HG02588 (cell line): ENCODE data around the gene INTS11.

ENCODE experiments used
- ATAC-seq: cut with Tn5 transposase; IDR thresholded peaks from one replicate; pipeline ENCODE4 v1.9.1; 2021; ENCODE audit warnings: mild to moderate bottlenecking, moderate library complexity; ENCODE audit not compliant: unreplicated experiment

INTS11 gene

DNA sequence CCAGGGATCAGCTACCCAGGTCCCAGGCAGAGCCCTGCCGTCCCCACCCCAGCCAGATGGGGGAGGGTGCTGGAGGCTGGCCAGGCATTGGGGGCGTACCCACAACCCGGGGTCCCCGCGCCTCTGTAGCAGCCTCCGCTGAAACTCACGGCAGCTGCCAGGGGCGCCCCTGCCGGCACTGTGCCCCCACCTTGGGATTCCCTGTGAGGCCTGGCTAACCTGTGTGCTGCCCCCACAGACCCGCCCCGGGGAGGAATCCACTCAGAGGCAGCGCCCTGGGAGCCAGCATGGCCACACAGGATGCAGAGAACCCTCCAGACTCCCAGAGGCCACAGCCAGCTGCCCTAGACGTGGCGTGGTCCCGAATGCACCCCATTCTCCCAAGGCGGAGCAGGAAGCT lies 20.9 kb upstream of the INTS11 start:
- ATAC-seq, result no peak

DNA sequence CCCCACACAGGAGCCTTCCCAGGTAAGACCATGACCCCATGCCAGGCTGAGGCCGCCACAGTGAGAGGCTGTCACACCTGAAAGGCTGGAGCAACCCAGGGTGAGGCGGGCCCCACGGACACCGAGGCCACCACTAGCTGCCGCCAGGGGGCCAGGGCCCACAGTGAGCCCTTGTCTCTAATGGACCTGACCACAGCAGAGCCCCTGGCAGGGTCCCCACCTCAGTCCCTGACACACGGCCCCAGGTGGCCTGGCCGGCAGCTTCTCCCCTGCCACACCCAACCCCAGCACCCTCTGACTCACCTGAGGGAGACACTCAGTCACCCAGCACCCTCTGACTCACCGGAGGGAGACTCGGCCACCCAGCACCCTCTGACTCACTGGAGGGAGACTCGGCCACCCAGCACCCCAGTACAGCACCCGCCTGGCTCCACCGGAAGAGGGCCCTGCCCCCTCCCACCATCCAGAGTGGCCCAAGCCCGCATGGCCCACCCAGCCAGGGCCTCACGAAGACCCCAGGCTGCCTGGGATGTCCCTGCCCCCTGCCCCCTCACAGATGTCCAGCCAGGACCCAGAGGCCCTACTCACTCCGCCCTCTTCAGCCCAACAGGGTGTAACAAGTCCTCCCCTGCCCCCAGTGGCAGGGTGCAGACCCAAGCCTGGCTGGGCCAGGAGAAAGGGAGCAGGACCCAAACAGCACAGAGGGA lies 20.3 kb upstream of the INTS11 start:
- no peak for ATAC-seq

- no peak for ATAC-seq
Observed at GRCh38 chr1:1343811-1344421, 19.5 kb upstream of the INTS11 start.

GRCh38 chr1:1342584-1343115 lies 18.2 kb upstream of the INTS11 start:
- ATAC-seq, result no peak

- ATAC-seq, result no peak
Observed at GRCh38 chr1:1342061-1342562, 17.7 kb upstream of the INTS11 start.

GRCh38 chr1:1341549-1342021 lies 17.1 kb upstream of the INTS11 start:
- no peak for ATAC-seq

- no peak for ATAC-seq
Observed at GRCh38 chr1:1340791-1341548, 16.5 kb upstream of the INTS11 start.

- no peak for ATAC-seq
Observed at GRCh38 chr1:1340185-1340584, 15.7 kb upstream of the INTS11 start.

DNA sequence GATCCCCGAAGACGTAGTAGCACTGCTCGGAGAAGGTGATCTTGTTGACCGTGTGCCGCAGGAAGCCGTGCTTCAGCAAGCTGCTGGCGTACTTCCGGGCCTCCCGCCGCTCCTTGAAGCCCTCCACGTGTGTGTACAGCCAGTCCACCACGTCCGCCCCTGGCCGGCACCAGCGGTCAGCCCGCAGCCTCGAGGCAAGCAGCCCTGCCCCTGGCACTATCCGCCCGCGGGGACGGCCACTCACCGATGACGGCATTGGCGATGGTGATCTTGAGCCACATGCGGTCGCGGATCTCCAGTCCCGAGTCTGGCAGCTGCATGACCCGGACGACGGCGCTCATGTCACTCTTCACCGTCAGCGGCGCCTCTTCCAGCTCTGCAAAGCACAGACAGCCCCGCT lies 13.8 kb upstream of the INTS11 start:
- no peak for ATAC-seq

GRCh38 chr1:1337793-1338147 lies 13.3 kb upstream of the INTS11 start:
- no peak for ATAC-seq

GRCh38 chr1:1336931-1337792 lies 12.7 kb upstream of the INTS11 start:
- ATAC-seq, result no peak

DNA sequence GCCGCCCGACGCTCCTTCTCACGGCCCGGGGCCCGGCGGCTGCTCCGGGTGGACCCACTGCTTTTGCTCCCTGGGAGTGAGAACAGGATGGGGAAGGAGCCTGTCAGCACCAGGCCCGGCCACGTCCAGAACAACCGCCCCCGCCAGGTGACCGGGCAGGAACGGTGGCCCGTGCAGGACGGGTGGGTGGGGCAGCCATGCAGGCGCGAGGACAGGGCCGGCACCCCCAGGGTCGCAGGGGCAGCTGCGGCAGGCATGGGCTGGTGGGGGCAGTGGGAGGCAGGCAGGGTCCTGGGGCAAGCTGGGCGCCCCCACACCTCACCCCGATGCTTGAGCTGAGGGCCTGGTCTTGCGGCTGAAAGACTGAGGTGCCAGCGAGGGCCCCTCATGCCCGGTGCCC lies 12.0 kb upstream of the INTS11 start:
- ATAC-seq, result no peak

- ATAC-seq, result no peak
Observed at GRCh38 chr1:1335792-1336248, 11.4 kb upstream of the INTS11 start.

DNA sequence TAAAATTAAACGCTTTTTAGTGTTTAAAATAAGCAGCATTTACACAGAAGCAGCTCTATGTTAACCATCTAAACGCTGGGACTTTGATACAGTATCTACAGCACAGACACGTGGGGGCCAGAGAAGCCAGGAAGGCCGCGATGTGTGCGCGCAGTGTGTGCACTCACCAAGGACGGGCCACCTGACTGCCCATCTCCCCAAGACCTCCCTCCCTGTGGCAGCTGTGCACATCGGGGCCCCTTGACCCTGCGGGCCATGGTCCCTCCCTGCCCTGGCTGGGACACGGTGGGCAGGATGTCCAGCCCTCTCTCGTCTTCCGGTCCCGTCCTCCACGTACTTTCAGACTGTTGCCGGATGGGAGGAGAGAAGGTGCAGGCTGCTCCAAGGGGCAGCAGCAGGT lies 10.8 kb upstream of the INTS11 start:
- ATAC-seq, result no peak

DNA sequence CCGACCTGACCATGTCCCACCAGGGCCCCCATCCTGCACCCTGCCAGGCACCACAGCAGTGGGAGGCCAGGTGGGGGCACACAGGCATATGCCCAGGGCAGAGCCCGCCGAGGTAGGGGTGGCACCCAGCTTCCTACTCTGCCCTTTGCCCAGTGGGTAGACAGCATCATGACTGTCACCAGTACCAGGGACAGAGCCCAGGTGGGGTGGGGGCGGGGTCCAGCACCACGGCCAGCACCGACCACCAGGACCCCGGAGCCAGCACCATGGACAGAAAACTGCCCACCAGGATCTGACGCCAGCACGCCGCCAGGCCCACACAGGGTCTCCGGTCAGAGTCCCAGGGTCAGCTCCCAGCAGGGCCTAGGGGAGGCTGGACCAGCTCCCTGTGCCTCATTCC lies 10.4 kb upstream of the INTS11 start:
- ATAC-seq, result no peak

DNA sequence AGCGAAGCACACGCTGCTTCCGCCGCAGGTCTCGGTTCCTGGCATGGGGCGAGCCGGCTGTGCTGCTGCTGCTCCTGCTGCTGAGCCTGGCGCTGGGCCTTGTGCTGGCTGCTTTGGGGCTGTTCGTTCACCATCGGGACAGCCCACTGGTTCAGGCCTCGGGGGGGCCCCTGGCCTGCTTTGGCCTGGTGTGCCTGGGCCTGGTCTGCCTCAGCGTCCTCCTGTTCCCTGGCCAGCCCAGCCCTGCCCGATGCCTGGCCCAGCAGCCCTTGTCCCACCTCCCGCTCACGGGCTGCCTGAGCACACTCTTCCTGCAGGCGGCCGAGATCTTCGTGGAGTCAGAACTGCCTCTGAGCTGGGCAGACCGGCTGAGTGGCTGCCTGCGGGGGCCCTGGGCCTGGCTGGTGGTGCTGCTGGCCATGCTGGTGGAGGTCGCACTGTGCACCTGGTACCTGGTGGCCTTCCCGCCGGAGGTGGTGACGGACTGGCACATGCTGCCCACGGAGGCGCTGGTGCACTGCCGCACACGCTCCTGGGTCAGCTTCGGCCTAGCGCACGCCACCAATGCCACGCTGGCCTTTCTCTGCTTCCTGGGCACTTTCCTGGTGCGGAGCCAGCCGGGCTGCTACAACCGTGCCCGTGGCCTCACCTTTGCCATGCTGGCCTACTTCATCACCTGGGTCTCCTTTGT lies 9.2 kb upstream of the INTS11 start:
- no peak for ATAC-seq

DNA sequence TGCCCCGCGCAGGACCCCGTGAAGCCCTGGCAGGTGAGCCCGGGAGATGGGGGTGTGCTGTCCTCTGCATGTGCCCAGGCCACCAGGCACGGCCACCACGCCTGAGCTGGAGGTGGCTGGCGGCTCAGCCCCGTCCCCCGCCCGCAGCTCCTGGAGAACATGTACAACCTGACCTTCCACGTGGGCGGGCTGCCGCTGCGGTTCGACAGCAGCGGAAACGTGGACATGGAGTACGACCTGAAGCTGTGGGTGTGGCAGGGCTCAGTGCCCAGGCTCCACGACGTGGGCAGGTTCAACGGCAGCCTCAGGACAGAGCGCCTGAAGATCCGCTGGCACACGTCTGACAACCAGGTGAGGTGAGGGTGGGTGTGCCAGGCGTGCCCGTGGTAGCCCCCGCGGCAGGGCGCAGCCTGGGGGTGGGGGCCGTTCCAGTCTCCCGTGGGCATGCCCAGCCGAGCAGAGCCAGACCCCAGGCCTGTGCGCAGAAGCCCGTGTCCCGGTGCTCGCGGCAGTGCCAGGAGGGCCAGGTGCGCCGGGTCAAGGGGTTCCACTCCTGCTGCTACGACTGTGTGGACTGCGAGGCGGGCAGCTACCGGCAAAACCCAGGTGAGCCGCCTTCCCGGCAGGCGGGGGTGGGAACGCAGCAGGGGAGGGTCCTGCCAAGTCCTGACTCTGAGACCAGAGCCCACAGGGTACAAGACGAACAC lies 8.5 kb upstream of the INTS11 start:
- ATAC-seq, result no peak

DNA sequence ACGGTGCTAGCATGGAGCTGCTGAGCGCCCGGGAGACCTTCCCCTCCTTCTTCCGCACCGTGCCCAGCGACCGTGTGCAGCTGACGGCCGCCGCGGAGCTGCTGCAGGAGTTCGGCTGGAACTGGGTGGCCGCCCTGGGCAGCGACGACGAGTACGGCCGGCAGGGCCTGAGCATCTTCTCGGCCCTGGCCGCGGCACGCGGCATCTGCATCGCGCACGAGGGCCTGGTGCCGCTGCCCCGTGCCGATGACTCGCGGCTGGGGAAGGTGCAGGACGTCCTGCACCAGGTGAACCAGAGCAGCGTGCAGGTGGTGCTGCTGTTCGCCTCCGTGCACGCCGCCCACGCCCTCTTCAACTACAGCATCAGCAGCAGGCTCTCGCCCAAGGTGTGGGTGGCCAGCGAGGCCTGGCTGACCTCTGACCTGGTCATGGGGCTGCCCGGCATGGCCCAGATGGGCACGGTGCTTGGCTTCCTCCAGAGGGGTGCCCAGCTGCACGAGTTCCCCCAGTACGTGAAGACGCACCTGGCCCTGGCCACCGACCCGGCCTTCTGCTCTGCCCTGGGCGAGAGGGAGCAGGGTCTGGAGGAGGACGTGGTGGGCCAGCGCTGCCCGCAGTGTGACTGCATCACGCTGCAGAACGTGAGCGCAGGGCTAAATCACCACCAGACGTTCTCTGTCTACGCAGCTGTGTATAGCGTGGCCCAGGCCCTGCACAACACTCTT lies 7.7 kb upstream of the INTS11 start:
- ATAC-seq, result no peak
